Activated CD4-positive, CD25-positive, alpha-beta regulatory T cell (primary cell): Measurements from ENCODE around the gene CUL9.
A peak's percentile ranks its signal among the peaks of the same experiment; 100 is the strongest.
"Not testable (repeated sequence)": the region's sequence is repeated elsewhere in the genome, so short reads cannot be mapped to it uniquely, and the experiment has no call there.

ENCODE experiments used
- DNase-seq, 4 experiments: peaks; one replicate each; lab custom pipeline; 2025; lab: John Stamatoyannopoulos, UW

The CUL9 gene

DNA sequence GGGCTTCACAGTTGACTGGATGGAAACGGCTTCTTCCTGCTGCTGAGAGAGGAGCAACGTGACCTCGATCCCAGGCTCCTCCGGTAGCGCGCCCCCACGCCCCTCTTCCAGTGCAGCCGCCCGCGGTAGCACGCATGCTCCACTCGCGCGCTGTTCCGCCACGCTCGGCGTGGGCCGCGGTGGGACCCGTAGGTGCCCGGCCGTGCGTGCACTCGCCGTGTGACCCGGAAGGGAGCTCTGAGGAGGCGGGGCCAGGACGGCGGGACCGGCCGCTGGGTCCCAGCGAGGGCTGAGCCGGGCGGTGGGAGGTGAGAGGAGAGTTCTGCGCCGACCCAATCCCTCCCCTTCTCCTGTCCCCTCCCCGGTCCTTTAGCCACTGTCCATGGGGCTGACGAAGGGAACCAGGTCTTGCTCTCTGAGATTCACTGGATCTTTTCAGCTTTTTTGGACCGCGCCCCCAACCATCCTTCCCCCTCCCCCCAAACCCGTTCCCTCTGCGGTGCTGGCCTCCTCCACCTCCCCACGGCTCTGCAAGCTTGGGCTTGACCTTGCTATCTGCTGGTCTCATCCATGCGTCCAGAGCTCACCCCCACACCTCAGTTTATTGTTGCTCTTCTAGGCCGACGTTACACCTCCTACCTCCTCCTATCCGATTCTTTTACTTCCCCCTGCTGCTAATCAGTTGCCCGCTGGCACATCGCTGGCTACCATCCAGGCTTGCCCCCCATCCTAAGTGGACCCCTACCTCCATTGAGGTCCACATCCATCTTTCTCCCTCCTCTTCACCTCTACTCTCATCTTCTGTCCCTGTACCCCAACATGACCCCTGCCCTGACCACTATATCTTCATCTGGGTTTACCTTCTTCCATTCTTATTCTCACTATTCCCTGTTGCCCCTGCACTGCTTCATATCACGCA lies at the start of gene CUL9:
CUL9 (plus strand) TSS at position 255 of the 919 bp plus-strand sequence. CDS start 2,115 bp downstream, outside the sequence.
- DNase-seq: peak; percentile 56 to 71 (median 61)

DNA sequence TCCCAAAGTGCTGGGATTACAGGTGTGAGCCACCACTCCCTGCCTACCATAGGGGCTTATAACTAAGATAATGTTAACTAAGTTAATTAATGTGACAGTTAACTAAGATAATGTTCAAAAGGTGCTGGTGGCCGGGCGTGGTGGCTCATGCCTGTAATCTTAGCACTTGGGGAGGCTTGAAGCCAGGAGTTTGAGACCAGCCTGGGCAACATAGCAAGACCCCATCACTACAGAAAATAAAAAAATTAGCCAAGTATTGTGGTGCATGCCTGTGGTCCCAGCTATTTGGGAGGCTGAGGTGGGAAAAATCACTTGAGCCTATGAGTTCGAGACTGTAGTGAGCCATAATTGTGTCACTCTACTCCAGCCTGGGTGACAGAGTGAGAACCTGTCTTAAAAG lies 43.7 kb upstream of the CUL9 start:
- DNase-seq: no peak

DNA sequence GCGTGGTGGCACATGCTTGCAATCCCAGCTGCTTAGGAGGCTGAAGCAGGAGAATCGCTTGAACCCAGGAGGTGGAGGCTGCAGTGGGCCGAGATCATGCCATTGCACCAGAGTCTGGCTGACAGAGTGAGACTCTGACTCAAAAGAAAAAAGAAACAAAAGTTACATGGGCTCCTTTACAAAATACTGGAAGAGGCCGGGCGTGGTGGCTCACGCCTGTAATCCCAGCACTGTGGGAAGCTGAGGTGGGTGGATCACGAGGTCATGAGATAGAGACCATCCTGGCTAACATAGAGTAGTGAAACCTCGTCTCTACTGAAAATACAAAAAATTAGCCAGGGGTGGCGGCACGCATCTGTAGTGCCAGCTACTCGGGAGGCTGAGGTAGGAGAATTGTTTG lies 42.0 kb upstream of the CUL9 start:
- not testable (repeated sequence) for DNase-seq

DNA sequence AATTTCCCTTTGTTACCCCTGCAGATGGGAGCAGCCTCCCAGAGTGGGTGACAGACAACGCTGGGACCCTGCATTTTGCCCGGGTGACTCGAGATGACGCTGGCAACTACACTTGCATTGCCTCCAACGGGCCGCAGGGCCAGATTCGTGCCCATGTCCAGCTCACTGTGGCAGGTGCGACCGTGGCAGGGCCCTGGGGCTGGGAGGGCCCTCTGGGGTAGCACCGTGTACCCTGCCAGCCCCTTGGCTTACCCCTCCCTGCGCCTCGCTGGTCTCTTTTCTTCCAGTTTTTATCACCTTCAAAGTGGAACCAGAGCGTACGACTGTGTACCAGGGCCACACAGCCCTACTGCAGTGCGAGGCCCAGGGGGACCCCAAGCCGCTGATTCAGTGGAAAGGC lies 40.4 kb upstream of the CUL9 start:
- DNase-seq: no peak

DNA sequence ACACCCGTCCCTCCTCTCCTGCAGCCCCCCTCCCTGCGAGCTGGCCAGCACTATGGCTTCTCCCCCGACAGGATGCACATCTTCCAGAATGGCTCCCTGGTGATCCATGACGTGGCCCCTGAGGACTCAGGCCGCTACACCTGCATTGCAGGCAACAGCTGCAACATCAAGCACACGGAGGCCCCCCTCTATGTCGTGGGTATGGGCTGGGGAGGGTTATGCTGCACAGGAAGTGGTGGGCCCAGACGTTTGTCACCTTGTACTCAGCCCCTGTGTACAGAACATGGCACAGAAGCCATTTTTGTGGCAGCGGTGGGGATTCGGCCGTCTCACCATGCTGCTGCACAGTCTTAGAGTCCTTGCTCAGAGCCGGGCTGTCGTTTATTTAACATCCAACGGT lies 39.9 kb upstream of the CUL9 start:
- DNase-seq: no peak

DNA sequence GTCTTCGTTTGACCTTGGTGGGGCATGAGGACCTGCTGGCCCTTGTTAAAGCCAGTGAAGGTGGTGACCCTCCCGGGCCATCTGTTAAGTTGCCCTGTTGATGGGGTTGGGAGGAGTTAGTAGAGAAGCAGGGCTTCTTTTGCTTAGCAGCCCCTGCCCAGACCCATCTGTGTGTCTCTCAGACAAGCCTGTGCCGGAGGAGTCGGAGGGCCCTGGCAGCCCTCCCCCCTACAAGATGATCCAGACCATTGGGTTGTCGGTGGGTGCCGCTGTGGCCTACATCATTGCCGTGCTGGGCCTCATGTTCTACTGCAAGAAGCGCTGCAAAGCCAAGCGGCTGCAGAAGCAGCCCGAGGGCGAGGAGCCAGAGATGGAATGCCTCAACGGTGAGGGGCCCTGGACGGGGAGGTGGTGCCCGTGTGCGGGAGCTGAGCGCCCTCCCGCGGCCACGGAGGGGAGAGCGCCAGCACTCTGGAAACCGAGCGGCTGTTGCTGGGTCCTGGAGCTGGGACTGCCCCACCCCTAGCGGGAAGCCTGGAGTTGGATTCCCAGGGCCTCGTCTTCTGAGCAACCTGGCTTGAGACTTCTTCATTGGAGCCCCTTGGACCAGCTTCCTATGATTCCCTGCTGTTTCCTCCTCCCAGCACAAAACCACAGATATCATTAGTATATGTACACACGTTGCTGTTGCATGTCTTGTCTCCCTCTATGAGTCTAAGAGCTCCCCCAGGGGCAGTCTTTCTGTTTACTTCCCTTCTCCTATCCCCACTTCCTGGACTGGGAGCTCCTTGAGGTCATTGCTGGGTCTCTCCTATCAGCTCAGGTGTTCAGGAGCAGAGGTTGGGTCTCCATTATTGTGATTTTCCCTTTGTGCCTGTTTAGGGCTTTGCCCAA lies 38.5 kb upstream of the CUL9 start:
- peak; percentile 34 to 53 (median 42) for DNase-seq

DNA sequence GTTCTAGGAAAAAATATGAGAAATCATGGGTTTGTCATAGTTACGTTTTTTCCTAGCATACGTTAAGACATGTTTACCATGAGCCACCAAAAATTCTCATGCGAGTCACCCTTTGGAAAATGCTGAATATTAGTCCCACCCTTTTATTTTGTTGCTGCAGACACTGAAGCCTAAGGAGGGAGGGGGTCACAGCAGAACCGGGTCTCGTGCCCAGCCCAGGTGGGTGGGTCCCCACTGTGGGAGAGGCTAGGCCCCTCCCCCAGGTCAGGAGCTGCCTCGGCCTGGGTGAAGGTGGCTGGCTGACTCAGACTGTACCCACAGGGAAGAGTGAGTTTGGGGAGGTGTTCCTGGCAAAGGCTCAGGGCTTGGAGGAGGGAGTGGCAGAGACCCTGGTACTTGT lies 37.1 kb upstream of the CUL9 start:
- DNase-seq: no peak

DNA sequence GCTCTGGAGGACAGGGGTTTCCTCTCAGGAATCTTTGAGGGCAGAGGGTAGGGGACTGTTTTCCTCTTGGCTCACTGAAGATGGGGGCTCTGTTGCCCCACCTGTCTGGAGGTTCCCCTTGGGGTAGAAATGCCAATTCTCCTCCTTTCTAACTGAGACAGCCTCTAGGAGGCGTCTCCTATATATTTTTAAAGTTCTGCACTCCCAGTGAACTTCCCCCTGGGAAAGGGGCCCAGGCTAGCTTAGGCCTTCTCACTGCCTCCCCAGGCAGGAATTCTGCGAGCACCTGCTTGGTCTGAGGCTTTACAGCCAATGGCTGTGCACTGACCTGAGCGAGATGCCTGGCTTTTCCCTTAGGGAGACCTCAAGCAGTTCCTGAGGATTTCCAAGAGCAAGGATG lies 35.7 kb upstream of the CUL9 start:
- no peak for DNase-seq

DNA sequence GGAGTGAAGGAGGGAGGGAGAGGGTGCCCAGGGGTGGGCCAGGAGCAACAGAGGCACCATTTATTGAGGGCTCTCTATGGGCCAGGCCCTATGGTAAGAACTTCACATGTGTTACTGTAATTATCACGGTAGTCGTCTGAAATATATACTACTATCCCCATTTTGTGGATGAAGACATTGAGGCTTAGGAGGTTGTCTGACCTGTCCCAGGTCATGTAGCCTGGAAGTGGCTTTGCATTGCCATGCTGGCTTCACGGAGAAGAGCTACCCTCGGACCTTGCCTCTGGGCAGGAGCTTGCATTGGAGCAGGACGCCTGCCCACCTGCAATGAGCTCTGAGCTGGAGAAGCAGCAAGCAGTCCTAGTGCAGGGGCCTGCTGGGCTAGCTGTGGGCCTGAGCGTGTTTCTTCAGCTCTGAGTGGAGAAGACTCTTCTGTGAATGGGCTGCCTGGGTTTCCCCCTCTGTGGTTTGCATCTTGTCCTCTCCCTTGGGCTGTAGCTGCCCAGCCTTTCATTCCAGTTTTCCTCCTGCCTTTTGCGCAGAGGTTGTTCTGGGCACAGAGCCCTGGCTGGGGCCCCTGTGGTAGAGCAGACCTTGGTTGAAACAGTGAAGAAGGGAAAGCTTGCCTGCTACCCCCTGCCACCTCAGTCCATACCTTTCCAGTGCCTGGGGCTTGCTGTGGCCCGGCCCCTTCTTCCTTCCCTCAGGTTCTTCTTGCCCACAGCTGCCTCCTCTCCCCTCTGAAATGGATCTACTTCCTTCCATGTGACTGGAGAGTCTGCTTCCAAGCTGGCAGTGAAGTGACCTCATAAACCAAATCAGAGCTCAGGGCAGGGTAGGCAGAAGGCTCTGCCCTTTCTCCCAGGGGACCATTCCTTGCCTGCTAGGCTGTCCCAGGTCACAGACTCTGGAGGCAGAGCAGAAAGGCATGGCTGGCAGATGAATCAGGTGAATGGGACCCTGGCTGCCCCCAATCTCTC lies 35.0 kb upstream of the CUL9 start:
- no peak for DNase-seq

DNA sequence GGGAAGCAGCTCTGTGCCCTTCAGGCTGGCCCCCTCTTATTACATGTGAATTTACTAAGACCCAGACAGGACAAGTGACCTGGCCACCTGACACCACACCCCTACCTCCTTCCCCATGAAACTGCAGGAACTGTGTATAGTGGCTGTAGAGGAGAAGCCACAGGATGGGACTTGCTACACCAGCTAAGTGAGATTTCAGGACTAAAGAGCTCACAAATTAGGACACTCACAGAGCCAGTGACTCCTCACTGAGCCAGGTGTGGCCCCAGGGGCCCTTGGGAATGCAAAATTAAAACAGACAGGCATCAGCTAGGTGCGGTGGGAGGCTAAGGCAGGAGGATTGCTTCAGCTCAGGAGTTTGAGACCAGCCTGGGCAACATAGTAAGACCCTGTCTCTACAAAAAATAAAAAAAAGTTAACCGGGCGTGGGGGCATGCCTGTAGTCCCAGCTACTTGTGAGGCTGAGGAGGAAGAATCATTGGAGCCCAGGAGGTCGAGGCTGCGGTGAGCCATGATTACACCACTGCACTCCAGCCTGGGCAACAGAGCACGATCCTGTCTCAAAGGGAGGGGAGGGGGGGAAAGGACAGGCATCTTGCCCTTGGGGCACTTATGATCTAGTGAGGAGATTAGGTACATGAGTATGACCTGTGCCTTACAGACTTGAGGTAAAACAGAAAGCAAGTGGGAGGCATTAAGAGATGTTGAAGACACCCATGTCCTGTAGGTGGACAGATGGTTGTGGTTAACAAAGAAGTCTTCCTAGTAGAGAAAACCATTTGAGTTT lies 34.1 kb upstream of the CUL9 start:
- no peak for DNase-seq

DNA sequence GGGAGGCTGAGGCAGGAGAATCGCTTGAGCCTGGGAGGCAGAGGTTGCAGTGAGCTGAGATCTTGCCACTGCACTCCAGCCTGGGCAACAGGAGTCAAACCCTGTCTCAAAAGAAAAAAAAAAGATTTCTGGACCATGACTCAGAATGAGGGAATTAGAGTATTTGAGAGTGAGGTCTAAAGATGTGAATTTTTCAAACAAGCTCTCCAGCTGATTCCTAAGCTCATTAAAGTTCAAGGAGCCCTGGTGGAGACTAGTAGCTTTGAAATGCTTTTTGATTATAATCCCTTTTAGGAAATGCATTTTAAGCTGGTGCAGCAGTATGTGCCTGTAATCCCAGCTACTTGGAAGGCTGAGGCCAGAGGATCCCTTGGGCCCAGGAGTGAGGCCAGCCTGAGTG lies 32.7 kb upstream of the CUL9 start:
- no peak for DNase-seq

DNA sequence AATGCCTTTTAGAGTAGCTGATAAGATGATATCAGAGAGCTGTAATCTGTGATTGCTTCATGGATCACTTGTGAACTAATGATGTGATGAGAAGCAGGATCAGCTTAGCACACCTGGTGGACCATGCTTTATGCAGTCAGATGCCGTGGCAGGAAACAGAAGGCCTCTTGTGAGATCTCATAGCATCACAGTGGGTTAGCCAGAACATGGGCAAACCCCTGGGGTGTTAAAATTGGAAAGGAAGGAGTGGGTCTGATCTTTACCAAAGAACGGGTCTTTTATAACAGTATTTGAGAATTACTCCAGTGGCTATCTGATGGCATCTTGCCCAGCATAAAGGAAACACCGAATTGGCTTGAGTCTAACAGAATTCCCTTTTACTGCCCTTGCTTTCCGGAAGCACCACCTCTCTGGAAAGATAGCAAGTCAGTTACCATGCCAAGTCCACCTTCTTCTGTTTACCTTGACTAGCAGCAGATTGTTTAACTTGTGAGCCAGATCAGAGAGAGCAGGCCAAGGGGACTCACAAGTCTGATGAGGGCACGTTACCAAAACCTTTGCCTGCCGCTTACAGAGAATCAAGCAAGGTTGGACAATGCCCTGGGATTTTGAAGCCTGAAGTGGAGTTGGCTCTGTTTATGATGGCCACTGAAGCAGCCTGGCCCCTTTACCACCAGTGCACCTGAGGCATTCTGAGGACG lies 31.8 kb upstream of the CUL9 start:
- DNase-seq: no peak

DNA sequence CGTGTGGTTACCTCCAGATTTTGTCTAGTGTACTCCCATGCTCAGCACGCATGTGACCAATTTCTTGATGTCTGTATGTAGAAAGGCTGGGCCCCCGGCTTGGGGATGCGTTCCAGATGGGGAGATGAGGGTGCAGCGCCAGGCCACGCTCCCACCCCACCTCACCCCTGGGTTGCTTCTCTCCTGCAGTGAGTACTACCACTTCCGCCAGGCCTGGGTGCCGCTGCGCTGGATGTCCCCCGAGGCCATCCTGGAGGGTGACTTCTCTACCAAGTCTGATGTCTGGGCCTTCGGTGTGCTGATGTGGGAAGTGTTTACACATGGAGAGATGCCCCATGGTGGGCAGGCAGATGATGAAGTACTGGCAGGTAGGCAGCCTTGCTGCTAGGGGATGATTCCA lies 22.4 kb upstream of the CUL9 start:
- DNase-seq: no peak

DNA sequence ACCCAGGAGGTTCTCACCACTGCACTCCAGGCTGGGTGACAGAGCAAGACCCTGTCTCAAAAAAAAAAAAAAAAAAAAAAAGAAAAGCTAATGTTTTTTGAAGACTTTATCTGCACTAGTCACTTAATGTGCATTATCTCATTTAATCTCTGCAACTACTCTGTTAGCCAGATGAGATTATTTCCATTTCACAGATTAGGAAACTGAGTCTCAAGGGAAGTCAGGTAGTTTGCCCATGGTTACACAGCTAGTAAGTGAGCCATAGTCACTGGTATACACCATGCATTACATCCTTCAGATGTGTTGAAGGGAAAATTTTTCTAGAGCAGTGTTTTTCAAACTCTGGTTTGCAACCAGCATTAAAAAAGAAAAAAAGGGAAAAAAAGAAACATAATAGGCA lies 18.1 kb upstream of the CUL9 start:
- no peak for DNase-seq

DNA sequence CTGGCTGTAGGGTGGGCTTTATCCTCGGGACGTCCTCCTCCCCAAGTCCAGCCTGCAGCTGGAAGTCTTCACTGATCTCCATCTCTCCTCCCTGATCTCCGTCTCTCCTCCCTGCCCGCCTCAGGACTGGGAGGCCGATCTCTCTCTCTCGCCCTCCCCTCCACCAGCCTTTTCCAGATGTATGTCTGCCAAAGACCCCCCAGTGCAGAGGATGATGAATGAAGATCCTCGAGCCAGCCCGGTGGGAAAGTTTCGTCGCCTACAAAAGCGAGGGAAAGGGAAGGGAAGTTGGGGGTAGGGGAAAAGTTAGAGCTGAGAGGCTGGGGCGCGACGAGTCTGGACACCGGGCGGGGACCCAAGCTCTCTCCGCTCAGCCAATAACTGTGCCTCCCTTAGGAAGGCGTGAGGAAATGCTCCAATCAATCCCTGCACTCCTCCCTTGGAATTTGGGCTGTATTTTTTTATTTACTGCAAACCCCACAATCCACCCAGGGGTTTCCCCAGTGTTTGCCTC lies 11.5 kb upstream of the CUL9 start:
- no peak for DNase-seq

DNA sequence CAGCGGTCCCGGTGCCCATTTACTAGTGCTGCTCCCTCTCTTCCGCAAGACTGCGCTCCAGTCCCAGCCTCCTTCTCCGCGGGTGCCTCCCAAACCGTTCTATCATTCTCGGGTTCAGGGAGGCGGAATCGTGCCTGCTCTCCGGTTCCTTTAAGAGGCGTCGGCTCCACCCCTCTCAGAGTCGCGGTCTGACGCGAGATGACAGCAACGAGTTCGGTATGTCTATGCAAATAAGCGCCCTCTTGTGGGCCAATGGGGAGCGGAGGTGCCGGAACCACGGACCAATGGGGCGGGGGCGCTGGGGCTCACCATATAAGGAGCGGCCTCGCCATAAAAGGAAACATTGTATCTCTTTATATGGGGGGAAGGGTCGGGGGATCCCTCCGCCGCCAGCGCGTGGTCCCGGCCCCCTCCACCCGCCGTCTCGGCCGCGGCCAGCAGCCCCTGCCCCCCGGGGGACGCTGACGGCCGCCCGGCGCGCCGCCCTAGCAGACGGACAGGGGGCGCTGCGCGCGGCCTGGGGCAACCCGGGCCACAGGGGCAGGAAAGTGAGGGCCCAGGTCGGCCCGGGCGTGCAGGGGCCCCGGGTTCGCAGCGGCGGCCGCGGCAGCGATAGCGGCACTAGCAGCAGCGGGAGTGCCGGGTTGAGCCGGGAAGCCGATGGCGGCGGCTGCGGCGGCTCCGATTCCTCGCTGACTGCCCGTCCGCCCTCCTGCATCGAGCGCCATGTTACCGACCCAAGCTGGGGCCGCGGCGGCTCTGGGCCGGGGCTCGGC lies 10.9 kb upstream of the CUL9 start, which contains the start of gene SRF:
SRF (plus strand) TSS at position 339 of the 776 bp plus-strand sequence; CDS start at position 727, 388 bp downstream.
- DNase-seq: peak; percentile 94 to 98 (median 96)

DNA sequence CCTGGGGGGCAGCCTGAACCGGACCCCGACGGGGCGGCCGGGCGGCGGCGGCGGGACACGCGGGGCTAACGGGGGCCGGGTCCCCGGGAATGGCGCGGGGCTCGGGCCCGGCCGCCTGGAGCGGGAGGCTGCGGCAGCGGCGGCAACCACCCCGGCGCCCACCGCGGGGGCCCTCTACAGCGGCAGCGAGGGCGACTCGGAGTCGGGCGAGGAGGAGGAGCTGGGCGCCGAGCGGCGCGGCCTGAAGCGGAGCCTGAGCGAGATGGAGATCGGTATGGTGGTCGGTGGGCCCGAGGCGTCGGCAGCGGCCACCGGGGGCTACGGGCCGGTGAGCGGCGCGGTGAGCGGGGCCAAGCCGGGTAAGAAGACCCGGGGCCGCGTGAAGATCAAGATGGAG lies 10.3 kb upstream of the CUL9 start:
- DNase-seq: no peak

DNA sequence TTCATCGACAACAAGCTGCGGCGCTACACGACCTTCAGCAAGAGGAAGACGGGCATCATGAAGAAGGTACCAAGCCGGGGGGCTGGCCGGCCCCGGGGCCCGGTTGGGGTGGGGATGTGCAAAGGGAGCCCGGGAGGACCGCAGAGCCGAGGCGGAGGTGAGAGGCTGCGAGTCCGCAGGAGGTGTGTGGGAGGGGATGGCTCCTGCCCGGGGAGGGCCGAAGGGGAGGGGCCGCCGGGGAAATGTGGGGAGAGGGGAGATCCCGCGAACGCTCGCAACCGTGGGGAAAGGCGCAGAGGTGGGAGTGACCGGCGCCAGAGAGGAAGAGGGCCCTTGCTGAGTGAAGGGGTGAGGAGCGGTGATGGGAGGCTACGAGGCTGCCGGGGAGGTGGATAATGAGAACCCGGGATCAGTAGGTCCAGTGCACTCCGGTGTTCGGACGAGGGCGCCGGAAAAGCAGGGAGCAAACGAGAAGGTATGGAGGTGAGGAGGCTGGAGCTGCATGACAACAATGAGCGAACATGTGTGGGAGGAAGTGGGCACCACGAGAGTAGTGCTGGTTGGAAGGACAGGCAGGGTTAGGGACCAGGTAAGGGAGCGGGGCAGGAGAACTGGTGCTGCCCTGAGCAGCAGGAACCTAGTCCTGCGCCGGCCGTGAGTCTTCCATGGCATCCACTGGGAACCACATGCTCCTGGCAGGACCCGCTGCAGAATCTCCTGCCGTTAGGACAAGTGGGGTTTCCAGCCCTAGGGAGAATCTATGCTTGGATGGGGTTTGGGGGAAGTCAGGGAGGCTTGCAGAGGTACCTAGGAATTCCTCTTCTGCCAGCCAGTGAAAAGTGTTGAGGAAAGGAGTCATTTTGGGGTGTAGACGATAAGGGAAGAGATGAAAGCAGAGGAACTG lies 9.6 kb upstream of the CUL9 start:
- DNase-seq: peak in 3 of 4 experiments; percentile 20 to 33 (median 21)
